GM12864 (cell line): ENCODE data around the gene MUC21.

ENCODE experiments used
- DNase-seq: peaks from one replicate; pipeline ENCODE4 v3.0.0-alpha.2; 2011; ENCODE audit warnings: low read depth
- H3K4me3 ChIP-seq: 2 replicates; pipeline ENCODE4 v1.5.1; 2011; ENCODE audit warnings: mild to moderate bottlenecking, low read depth, low read length, control low read depth
- CTCF ChIP-seq: IDR thresholded peaks from 2 replicates; pipeline ENCODE4 v1.5.1; 2011; ENCODE audit warnings: low read depth, mild to moderate bottlenecking, moderate library complexity, low read length, control low read depth, inconsistent platforms; ENCODE audit errors: missing control alignments

Gene MUC21

GRCh38 chr6:30954631-30955366, 28.7 kb upstream of the MUC21 start:
- no peak for DNase-seq
- no peak for TF ChIP-seq CTCF
- peak overlapping the region; percentile 54 for H3K4me3 ChIP-seq

- peak overlapping the region; percentile 54 for H3K4me3 ChIP-seq
- peak; percentile 12 for DNase-seq
- no peak for TF ChIP-seq CTCF
Measured at GRCh38 chr6:30955367-30956042, 28.0 kb upstream of the MUC21 start.

GRCh38 chr6:30957716-30958115, 25.8 kb upstream of the MUC21 start:
- no peak for TF ChIP-seq CTCF
- no peak overlapping the region for H3K4me3 ChIP-seq
- DNase-seq = no peak

- H3K4me3 ChIP-seq = no peak overlapping the region
- DNase-seq = no peak
- no peak for TF ChIP-seq CTCF
Measured at GRCh38 chr6:30960907-30961673, 22.4 kb upstream of the MUC21 start.

GRCh38 chr6:30962716-30963115, 20.8 kb upstream of the MUC21 start:
- no peak for DNase-seq
- TF ChIP-seq CTCF = no peak

GRCh38 chr6:30963641-30964040, 19.9 kb upstream of the MUC21 start:
- no peak for TF ChIP-seq CTCF

More at GRCh38 chr6:30962716-30963115, 20.8 kb upstream of the MUC21 start:
- no peak overlapping the region for H3K4me3 ChIP-seq

More at GRCh38 chr6:30963641-30964040, 19.9 kb upstream of the MUC21 start:
- DNase-seq = no peak
- H3K4me3 ChIP-seq = no peak overlapping the region
